ENCODE measurements around the gene KCNMA1.

KCNMA1 gene

DNA sequence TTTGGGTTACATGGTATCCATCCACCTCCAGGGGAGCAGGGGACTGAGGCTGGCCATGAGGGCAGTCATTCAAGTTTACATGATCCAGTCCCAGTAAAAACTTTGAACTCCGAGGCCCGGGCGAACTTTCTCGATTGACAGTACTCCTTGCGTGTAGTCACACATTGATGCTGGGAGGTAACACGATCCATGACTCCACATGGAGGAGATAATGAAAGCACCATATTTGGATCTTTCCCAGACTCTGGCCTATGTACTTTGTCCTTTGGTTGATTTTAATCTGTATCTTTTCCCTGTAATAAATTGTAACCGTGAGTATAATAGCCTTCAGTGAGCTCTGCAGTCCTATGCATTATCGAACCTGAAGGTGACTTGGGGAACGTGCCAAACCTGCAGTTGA lies 401.6 kb downstream of the KCNMA1 start:
- TF ChIP-seq MYC (IDR thresholded peaks at IDR 0.05; ENCODE audit: low read depth, low read length) (no peak), POLR2A (IDR thresholded peaks at IDR 0.05; ENCODE audit: extremely low read depth, insufficient read length) (no peak)
- TF ChIP-seq, protein P1, sequence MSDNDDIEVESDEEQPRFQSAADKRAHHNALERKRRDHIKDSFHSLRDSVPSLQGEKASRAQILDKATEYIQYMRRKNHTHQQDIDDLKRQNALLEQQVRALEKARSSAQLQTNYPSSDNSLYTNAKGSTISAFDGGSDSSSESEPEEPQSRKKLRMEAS (IDR thresholded peaks at IDR 0.05; ENCODE audit: low read depth, low read length), result no peak
- TF ChIP-seq, protein P2, sequence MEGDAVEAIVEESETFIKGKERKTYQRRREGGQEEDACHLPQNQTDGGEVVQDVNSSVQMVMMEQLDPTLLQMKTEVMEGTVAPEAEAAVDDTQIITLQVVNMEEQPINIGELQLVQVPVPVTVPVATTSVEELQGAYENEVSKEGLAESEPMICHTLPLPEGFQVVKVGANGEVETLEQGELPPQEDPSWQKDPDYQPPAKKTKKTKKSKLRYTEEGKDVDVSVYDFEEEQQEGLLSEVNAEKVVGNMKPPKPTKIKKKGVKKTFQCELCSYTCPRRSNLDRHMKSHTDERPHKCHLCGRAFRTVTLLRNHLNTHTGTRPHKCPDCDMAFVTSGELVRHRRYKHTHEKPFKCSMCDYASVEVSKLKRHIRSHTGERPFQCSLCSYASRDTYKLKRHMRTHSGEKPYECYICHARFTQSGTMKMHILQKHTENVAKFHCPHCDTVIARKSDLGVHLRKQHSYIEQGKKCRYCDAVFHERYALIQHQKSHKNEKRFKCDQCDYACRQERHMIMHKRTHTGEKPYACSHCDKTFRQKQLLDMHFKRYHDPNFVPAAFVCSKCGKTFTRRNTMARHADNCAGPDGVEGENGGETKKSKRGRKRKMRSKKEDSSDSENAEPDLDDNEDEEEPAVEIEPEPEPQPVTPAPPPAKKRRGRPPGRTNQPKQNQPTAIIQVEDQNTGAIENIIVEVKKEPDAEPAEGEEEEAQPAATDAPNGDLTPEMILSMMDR (IDR thresholded peaks at IDR 0.05; ENCODE audit: low read depth, low read length), result no peak
- H3K4me3 ChIP-seq (ENCODE audit: low read depth, low read length), result no peak overlapping the region
- DNase-seq (ENCODE audit: low read depth), result no peak

DNA sequence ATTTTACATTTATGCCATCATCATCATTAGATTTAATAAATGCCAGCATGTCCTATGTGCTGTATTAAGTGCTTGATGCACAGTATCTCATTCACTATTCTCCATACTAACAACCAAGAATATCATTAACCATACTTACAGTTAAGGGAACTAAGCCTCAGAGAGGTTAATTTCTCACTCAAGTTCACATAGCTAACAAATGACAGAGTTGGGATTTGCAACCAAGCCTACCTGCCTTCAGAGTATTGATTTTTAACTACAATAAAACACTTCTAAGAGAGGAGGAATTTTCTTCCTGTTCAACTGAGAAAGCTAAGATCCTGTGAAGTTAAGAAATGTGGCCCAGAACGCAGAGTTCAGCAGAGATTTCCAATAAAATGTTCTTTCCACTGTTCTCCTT lies 403.0 kb downstream of the KCNMA1 start:
- no peak for DNase-seq (ENCODE audit: low read depth)
- TF ChIP-seq, protein P1 (IDR thresholded peaks at IDR 0.05; ENCODE audit: low read depth, low read length), result no peak
- TF ChIP-seq, protein P2 (IDR thresholded peaks at IDR 0.05; ENCODE audit: low read depth, low read length), result no peak
- TF ChIP-seq POLR2A (IDR thresholded peaks at IDR 0.05; ENCODE audit: extremely low read depth, insufficient read length) (no peak), MYC (IDR thresholded peaks at IDR 0.05; ENCODE audit: low read depth, low read length) (no peak)
- no peak overlapping the region for H3K4me3 ChIP-seq (ENCODE audit: low read depth, low read length)

DNA sequence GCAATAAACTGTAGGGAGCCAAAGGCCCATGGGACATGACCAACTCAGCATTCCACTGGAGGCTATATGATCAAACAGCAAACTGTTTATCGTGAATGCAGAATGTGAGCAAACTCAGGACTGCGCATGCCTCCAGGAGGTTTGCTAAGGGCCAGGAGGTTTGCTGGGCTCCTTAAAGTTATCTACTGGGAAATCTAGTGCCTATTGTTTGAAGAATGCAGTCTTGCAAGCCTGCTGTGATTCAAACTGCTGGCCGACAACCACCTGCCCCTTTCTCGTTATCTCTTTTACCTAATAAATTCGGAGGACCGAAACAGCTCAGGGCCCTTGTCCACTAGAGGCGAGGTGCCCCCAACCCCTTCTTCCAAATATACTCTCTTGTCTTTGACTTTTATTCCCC lies 404.1 kb downstream of the KCNMA1 start:
- no peak for TF ChIP-seq MYC (IDR thresholded peaks at IDR 0.05; ENCODE audit: low read depth, low read length)
- TF ChIP-seq, protein P2 (IDR thresholded peaks at IDR 0.05; ENCODE audit: low read depth, low read length), result no peak
- TF ChIP-seq, protein P1 (IDR thresholded peaks at IDR 0.05; ENCODE audit: low read depth, low read length), result no peak
- TF ChIP-seq POLR2A (IDR thresholded peaks at IDR 0.05; ENCODE audit: extremely low read depth, insufficient read length), result no peak
- no peak overlapping the region for H3K4me3 ChIP-seq (ENCODE audit: low read depth, low read length)
- DNase-seq (ENCODE audit: low read depth), result no peak

DNA sequence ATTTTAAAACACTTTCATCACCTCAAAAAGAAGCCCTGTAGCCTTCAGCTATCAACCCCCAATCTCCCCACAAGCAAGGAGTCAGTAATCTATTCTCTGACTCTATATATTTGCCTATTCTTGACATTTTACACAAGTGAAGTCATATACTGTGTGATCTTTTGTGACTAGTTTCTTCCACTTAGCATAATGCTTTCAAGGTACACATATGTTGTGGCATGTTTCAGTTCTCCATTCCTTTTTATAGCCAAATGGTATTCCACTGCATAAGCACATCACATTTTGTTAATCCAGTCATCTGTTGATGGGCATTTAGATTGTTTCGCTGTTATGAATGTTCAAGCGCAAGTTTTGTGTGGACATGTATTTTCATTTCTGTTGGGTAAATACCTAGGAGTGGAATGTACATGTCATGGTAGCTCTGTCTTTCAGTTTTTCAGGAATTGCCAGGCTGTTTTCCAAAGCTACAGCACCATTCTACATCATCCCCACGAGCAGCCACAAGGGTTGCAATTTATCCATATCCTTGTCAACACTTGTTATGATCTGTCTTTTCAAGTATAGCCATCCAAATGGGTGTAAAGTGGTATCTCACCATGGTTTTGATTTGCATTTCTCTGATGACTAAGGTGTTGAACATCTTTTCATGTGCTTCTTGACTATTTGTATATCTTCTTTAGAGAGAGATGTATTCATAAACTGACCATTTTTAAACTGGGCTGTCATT lies 405.6 kb downstream of the KCNMA1 start:
- no peak for DNase-seq (ENCODE audit: low read depth)

GRCh38 chr10:77231375-77231774 lies 406.2 kb downstream of the KCNMA1 start:
- no peak for DNase-seq (ENCODE audit: low read depth)
- TF ChIP-seq, protein P2 (IDR thresholded peaks at IDR 0.05; ENCODE audit: low read depth, low read length), result no peak
- TF ChIP-seq MYC (IDR thresholded peaks at IDR 0.05; ENCODE audit: low read depth, low read length), result no peak
- TF ChIP-seq, protein P1 (IDR thresholded peaks at IDR 0.05; ENCODE audit: low read depth, low read length), result no peak
- no peak for TF ChIP-seq POLR2A (IDR thresholded peaks at IDR 0.05; ENCODE audit: extremely low read depth, insufficient read length)
- H3K4me3 ChIP-seq (ENCODE audit: low read depth, low read length), result no peak overlapping the region

More for the DNA sequence above, 405.6 kb downstream of the KCNMA1 start:
- TF ChIP-seq, protein P2 (IDR thresholded peaks at IDR 0.05; ENCODE audit: low read depth, low read length), result no peak
- no peak for TF ChIP-seq MYC (IDR thresholded peaks at IDR 0.05; ENCODE audit: low read depth, low read length)
- TF ChIP-seq POLR2A (IDR thresholded peaks at IDR 0.05; ENCODE audit: extremely low read depth, insufficient read length), result no peak
- TF ChIP-seq, protein P1 (IDR thresholded peaks at IDR 0.05; ENCODE audit: low read depth, low read length), result no peak
- H3K4me3 ChIP-seq (ENCODE audit: low read depth, low read length), result no peak overlapping the region

All from NB4 (cell line).